Measurements from ENCODE around the gene LAMC2. TPM values are rescaled to one million over a fixed set of nuclear protein-coding genes. Genes with fewer than 3 reads are reported as not detected.

LAMC2 gene
- total RNA-seq, 2 experiments from 2014 or later = not detected

- Mint-ChIP-seq H3K4me1 (peaks cover 1% of the 10 kb centered on the region), H3K27me3 (peaks cover 13% of the 10 kb centered on the region), H3K27ac (no peak overlapping the region), H3K9me3 (no peaks in the 10 kb centered on the region), H3K36me3 (ENCODE audit: low read depth) (no peaks in the 10 kb centered on the region), H3K4me3 (no peak overlapping the region)
- ChIA-PET POLR2A (no interaction called here), CTCF (interaction anchor here (2.6 kb wide), 1 partner anchor 18 kb away, joined by 9 read pairs; no protein-coding TSS in a partner anchor)
- no peak for DNase-seq
Observed at GRCh38 chr1:183209533-183210158, 23.6 kb downstream of the LAMC2 start.

GRCh38 chr1:183210681-183211080, 24.6 kb downstream of the LAMC2 start:
- Mint-ChIP-seq H3K4me1 (peaks cover 1% of the 10 kb centered on the region), H3K9me3 (no peaks in the 10 kb centered on the region), H3K27me3 (peaks cover 13% of the 10 kb centered on the region), H3K36me3 (ENCODE audit: low read depth) (no peaks in the 10 kb centered on the region), H3K4me3 (no peak overlapping the region), H3K27ac (no peak overlapping the region)
- no peak for DNase-seq
- ChIA-PET CTCF (interaction anchor here (2.6 kb wide), 1 partner anchor 17 kb away, joined by 9 read pairs; no protein-coding TSS in a partner anchor), POLR2A (no interaction called here)

- Mint-ChIP-seq H3K27ac (no peak overlapping the region), H3K27me3 (peaks cover 14% of the 10 kb centered on the region), H3K36me3 (ENCODE audit: low read depth) (no peaks in the 10 kb centered on the region), H3K4me3 (no peak overlapping the region), H3K4me1 (peaks cover 1% of the 10 kb centered on the region), H3K9me3 (no peaks in the 10 kb centered on the region)
- ChIA-PET CTCF (no interaction called here), POLR2A (no interaction called here)
- no peak for DNase-seq
Observed at GRCh38 chr1:183212870-183213269, 26.8 kb downstream of the LAMC2 start.

- peaks cover 14% of the 10 kb centered on the region for H3K27me3 Mint-ChIP-seq
- CTCF ChIA-PET = interaction anchor here (0.6 kb wide), 1 partner anchor 15 kb away, joined by 4 read pairs; no protein-coding TSS in a partner anchor
Observed at GRCh38 chr1:183214021-183214970, 28.2 kb downstream of the LAMC2 start.

GRCh38 chr1:183215076-183215720, 29.1 kb downstream of the LAMC2 start:
- ChIA-PET CTCF (interaction anchor here (0.6 kb wide), 1 partner anchor 14 kb away, joined by 4 read pairs; no protein-coding TSS in a partner anchor), POLR2A (no interaction called here)
- H3K4me1 Mint-ChIP-seq = peaks cover 7% of the 10 kb centered on the region
- no peak overlapping the region for H3K4me3 Mint-ChIP-seq
- no peak overlapping the region for H3K27ac Mint-ChIP-seq
- H3K36me3 Mint-ChIP-seq (ENCODE audit: low read depth) = no peaks in the 10 kb centered on the region
- H3K27me3 Mint-ChIP-seq = peaks cover 18% of the 10 kb centered on the region
- no peaks in the 10 kb centered on the region for H3K9me3 Mint-ChIP-seq
- DNase-seq = no peak

More at GRCh38 chr1:183214021-183214970, 28.2 kb downstream of the LAMC2 start:
- Mint-ChIP-seq H3K4me3 (no peak overlapping the region), H3K9me3 (no peaks in the 10 kb centered on the region), H3K27ac (no peak overlapping the region), H3K4me1 (peaks cover 7% of the 10 kb centered on the region), H3K36me3 (ENCODE audit: low read depth) (no peaks in the 10 kb centered on the region)
- POLR2A ChIA-PET = no interaction called here
- DNase-seq = no peak

- Mint-ChIP-seq H3K9me3 (no peaks in the 10 kb centered on the region), H3K27me3 (peaks cover 18% of the 10 kb centered on the region), H3K36me3 (ENCODE audit: low read depth) (no peaks in the 10 kb centered on the region), H3K4me3 (no peak overlapping the region), H3K27ac (no peak overlapping the region), H3K4me1 (peaks cover 7% of the 10 kb centered on the region)
- CTCF ChIA-PET = no interaction called here
- DNase-seq = no peak
- POLR2A ChIA-PET = no interaction called here
Observed at GRCh38 chr1:183215936-183216335, 29.9 kb downstream of the LAMC2 start.

GRCh38 chr1:183218027-183218618, 32.1 kb downstream of the LAMC2 start:
- ChIA-PET POLR2A (interaction anchor here (0.6 kb wide), 1 partner anchor 1123 kb away, joined by 4 read pairs; no protein-coding TSS in a partner anchor), CTCF (no interaction called here)
- no peak overlapping the region for H3K4me3 Mint-ChIP-seq
- H3K36me3 Mint-ChIP-seq (ENCODE audit: low read depth) = no peaks in the 10 kb centered on the region
- H3K4me1 Mint-ChIP-seq = peaks cover 7% of the 10 kb centered on the region
- H3K27ac Mint-ChIP-seq = no peak overlapping the region
- no peak for DNase-seq
- H3K9me3 Mint-ChIP-seq = no peaks in the 10 kb centered on the region
- H3K27me3 Mint-ChIP-seq = peaks cover 10% of the 10 kb centered on the region

GRCh38 chr1:183218971-183219615, 33.0 kb downstream of the LAMC2 start:
- Mint-ChIP-seq H3K9me3 (no peaks in the 10 kb centered on the region), H3K27me3 (peaks cover 10% of the 10 kb centered on the region), H3K36me3 (ENCODE audit: low read depth) (no peaks in the 10 kb centered on the region), H3K4me1 (peaks cover 7% of the 10 kb centered on the region), H3K27ac (no peak overlapping the region), H3K4me3 (no peak overlapping the region)
- CTCF ChIA-PET = no interaction called here
- POLR2A ChIA-PET = interaction anchor here (0.5 kb wide), 1 partner anchor 296 kb away, joined by 3 read pairs; no protein-coding TSS in a partner anchor
- no peak for DNase-seq

- POLR2A ChIA-PET = interaction anchor here (0.5 kb wide), 1 partner anchor 297 kb away, joined by 3 read pairs; no protein-coding TSS in a partner anchor
- peaks cover 7% of the 10 kb centered on the region for H3K4me1 Mint-ChIP-seq
- peaks cover 7% of the 10 kb centered on the region for H3K27me3 Mint-ChIP-seq
- no peaks in the 10 kb centered on the region for H3K9me3 Mint-ChIP-seq
- H3K4me3 Mint-ChIP-seq = no peak overlapping the region
- no peak for DNase-seq
- no peaks in the 10 kb centered on the region for H3K36me3 Mint-ChIP-seq (ENCODE audit: low read depth)
- no peak overlapping the region for H3K27ac Mint-ChIP-seq
- CTCF ChIA-PET = no interaction called here
Observed at GRCh38 chr1:183219616-183220009, 33.5 kb downstream of the LAMC2 start.

GRCh38 chr1:183222909-183223308, 36.8 kb downstream of the LAMC2 start:
- H3K9me3 Mint-ChIP-seq = no peaks in the 10 kb centered on the region
- POLR2A ChIA-PET = no interaction called here
- H3K27ac Mint-ChIP-seq = no peak overlapping the region
- no peak overlapping the region for H3K4me3 Mint-ChIP-seq
- H3K36me3 Mint-ChIP-seq (ENCODE audit: low read depth) = no peaks in the 10 kb centered on the region
- H3K4me1 Mint-ChIP-seq = peaks cover 21% of the 10 kb centered on the region
- CTCF ChIA-PET = no interaction called here
- DNase-seq = no peak
- peaks cover 13% of the 10 kb centered on the region for H3K27me3 Mint-ChIP-seq

- POLR2A ChIA-PET = no interaction called here
- no peak overlapping the region for H3K4me3 Mint-ChIP-seq
Observed at GRCh38 chr1:183223467-183223866, 37.4 kb downstream of the LAMC2 start.

GRCh38 chr1:183226361-183226760, 40.3 kb downstream of the LAMC2 start:
- Mint-ChIP-seq H3K4me3 (no peak overlapping the region), H3K27ac (no peak overlapping the region), H3K9me3 (no peaks in the 10 kb centered on the region), H3K36me3 (ENCODE audit: low read depth) (no peaks in the 10 kb centered on the region), H3K4me1 (peaks cover 15% of the 10 kb centered on the region), H3K27me3 (peaks cover 8% of the 10 kb centered on the region)
- POLR2A ChIA-PET = no interaction called here
- no peak for DNase-seq
- CTCF ChIA-PET = interaction anchor here (1.2 kb wide), 1 partner anchor 8 kb away, joined by 4 read pairs; no protein-coding TSS in a partner anchor

More at GRCh38 chr1:183223467-183223866, 37.4 kb downstream of the LAMC2 start:
- H3K9me3 Mint-ChIP-seq = no peaks in the 10 kb centered on the region
- peaks cover 13% of the 10 kb centered on the region for H3K27me3 Mint-ChIP-seq
- H3K4me1 Mint-ChIP-seq = peaks cover 21% of the 10 kb centered on the region
- no peaks in the 10 kb centered on the region for H3K36me3 Mint-ChIP-seq (ENCODE audit: low read depth)
- no peak overlapping the region for H3K27ac Mint-ChIP-seq
- CTCF ChIA-PET = no interaction called here
- DNase-seq = no peak

Data from activated CD4-positive, alpha-beta memory T cell treated with anti-CD3 and anti-CD28 coated beads, Interleukin-2, amount 10 ng/mL, durations not matched to agents 7 days and 5 days (primary cell).